ENCODE results near the gene SEC16A.

SEC16A gene

GRCh38 chr9:136448655-136449054, 34.2 kb downstream of the SEC16A start:
- Histone ChIP-seq H3K4me1 (ENCODE audit: insufficient read depth, low read length) (no peaks in the 10 kb centered on the region), H3K9me3 (ENCODE audit: low read length) (no peaks in the 10 kb centered on the region), H2AFZ (ENCODE audit: low read depth, low read length) (no peak overlapping the region), H3K27me3 (ENCODE audit: insufficient read depth, low read length) (no peaks in the 10 kb centered on the region), H3K36me3 (ENCODE audit: insufficient read depth, low read length) (peaks cover 83% of the 10 kb centered on the region), H3K4me3 (ENCODE audit: low read length) (no peak overlapping the region)

GRCh38 chr9:136447173-136447778, 35.6 kb downstream of the SEC16A start:
- Histone ChIP-seq H3K36me3 (ENCODE audit: insufficient read depth, low read length) (peaks cover 89% of the 10 kb centered on the region), H2AFZ (ENCODE audit: low read depth, low read length) (no peak overlapping the region), H3K4me1 (ENCODE audit: insufficient read depth, low read length) (no peaks in the 10 kb centered on the region), H3K9me3 (ENCODE audit: low read length) (no peaks in the 10 kb centered on the region), H3K4me3 (ENCODE audit: low read length) (no peak overlapping the region), H3K27me3 (ENCODE audit: insufficient read depth, low read length) (no peaks in the 10 kb centered on the region)

GRCh38 chr9:136445799-136446198, 37.0 kb downstream of the SEC16A start:
- Histone ChIP-seq H3K27me3 (ENCODE audit: insufficient read depth, low read length) (no peaks in the 10 kb centered on the region), H3K36me3 (ENCODE audit: insufficient read depth, low read length) (peaks cover 88% of the 10 kb centered on the region), H3K4me3 (ENCODE audit: low read length) (no peak overlapping the region), H2AFZ (ENCODE audit: low read depth, low read length) (no peak overlapping the region), H3K9me3 (ENCODE audit: low read length) (no peaks in the 10 kb centered on the region), H3K4me1 (ENCODE audit: insufficient read depth, low read length) (no peaks in the 10 kb centered on the region)

- peaks cover 73% of the 10 kb centered on the region for H3K36me3 ChIP-seq (ENCODE audit: insufficient read depth, low read length)
- H3K27me3 ChIP-seq (ENCODE audit: insufficient read depth, low read length): no peaks in the 10 kb centered on the region
- H3K4me3 ChIP-seq (ENCODE audit: low read length): no peak overlapping the region
These were observed 38.7 kb downstream of the SEC16A start for GRCh38 chr9:136444102-136444501.

GRCh38 chr9:136443687-136444086, 39.2 kb downstream of the SEC16A start:
- Histone ChIP-seq H3K27me3 (ENCODE audit: insufficient read depth, low read length) (no peaks in the 10 kb centered on the region), H3K36me3 (ENCODE audit: insufficient read depth, low read length) (peaks cover 69% of the 10 kb centered on the region), H3K4me3 (ENCODE audit: low read length) (no peak overlapping the region), H3K9me3 (ENCODE audit: low read length) (no peaks in the 10 kb centered on the region), H3K4me1 (ENCODE audit: insufficient read depth, low read length) (peaks cover 4% of the 10 kb centered on the region), H2AFZ (ENCODE audit: low read depth, low read length) (no peak overlapping the region)

More at GRCh38 chr9:136444102-136444501, 38.7 kb downstream of the SEC16A start:
- peaks cover 4% of the 10 kb centered on the region for H3K4me1 ChIP-seq (ENCODE audit: insufficient read depth, low read length)
- H3K9me3 ChIP-seq (ENCODE audit: low read length): no peaks in the 10 kb centered on the region
- no peak overlapping the region for H2AFZ ChIP-seq (ENCODE audit: low read depth, low read length)

- Histone ChIP-seq H3K9me3 (ENCODE audit: low read length) (no peaks in the 10 kb centered on the region), H3K4me1 (ENCODE audit: insufficient read depth, low read length) (peaks cover 7% of the 10 kb centered on the region), H3K4me3 (ENCODE audit: low read length) (no peak overlapping the region), H3K36me3 (ENCODE audit: insufficient read depth, low read length) (peaks cover 65% of the 10 kb centered on the region), H3K27me3 (ENCODE audit: insufficient read depth, low read length) (no peaks in the 10 kb centered on the region), H2AFZ (ENCODE audit: low read depth, low read length) (no peak overlapping the region)
These were observed 39.8 kb downstream of the SEC16A start for GRCh38 chr9:136443087-136443486.

- Histone ChIP-seq H3K4me3 (ENCODE audit: low read length) (no peak overlapping the region), H3K27me3 (ENCODE audit: insufficient read depth, low read length) (no peaks in the 10 kb centered on the region), H3K4me1 (ENCODE audit: insufficient read depth, low read length) (peaks cover 16% of the 10 kb centered on the region), H3K9me3 (ENCODE audit: low read length) (no peaks in the 10 kb centered on the region), H2AFZ (ENCODE audit: low read depth, low read length) (no peak overlapping the region), H3K36me3 (ENCODE audit: insufficient read depth, low read length) (peaks cover 57% of the 10 kb centered on the region)
These were observed 40.6 kb downstream of the SEC16A start for GRCh38 chr9:136442265-136442664.

- Histone ChIP-seq H3K4me3 (ENCODE audit: low read length) (no peak overlapping the region), H3K9me3 (ENCODE audit: low read length) (no peaks in the 10 kb centered on the region), H3K4me1 (ENCODE audit: insufficient read depth, low read length) (peaks cover 21% of the 10 kb centered on the region), H3K27me3 (ENCODE audit: insufficient read depth, low read length) (no peaks in the 10 kb centered on the region), H3K36me3 (ENCODE audit: insufficient read depth, low read length) (peaks cover 57% of the 10 kb centered on the region), H2AFZ (ENCODE audit: low read depth, low read length) (no peak overlapping the region)
These were observed 41.1 kb downstream of the SEC16A start for GRCh38 chr9:136441681-136442245.

- Histone ChIP-seq H3K27me3 (ENCODE audit: insufficient read depth, low read length) (no peaks in the 10 kb centered on the region), H3K36me3 (ENCODE audit: insufficient read depth, low read length) (peaks cover 56% of the 10 kb centered on the region), H3K9me3 (ENCODE audit: low read length) (no peaks in the 10 kb centered on the region), H2AFZ (ENCODE audit: low read depth, low read length) (no peak overlapping the region), H3K4me1 (ENCODE audit: insufficient read depth, low read length) (peaks cover 25% of the 10 kb centered on the region), H3K4me3 (ENCODE audit: low read length) (no peak overlapping the region)
These were observed 41.6 kb downstream of the SEC16A start for GRCh38 chr9:136441191-136441680.

- peaks cover 51% of the 10 kb centered on the region for H3K36me3 ChIP-seq (ENCODE audit: insufficient read depth, low read length)
- H3K4me3 ChIP-seq (ENCODE audit: low read length): peak within 1 kb of the TSS; percentile 82
- peaks cover 25% of the 10 kb centered on the region for H3K4me1 ChIP-seq (ENCODE audit: insufficient read depth, low read length)
- H3K9me3 ChIP-seq (ENCODE audit: low read length): no peaks in the 10 kb centered on the region
- H2AFZ ChIP-seq (ENCODE audit: low read depth, low read length): peak within 1 kb of the TSS; percentile 72
- H3K27me3 ChIP-seq (ENCODE audit: insufficient read depth, low read length): no peaks in the 10 kb centered on the region
These were observed 43.1 kb downstream of the SEC16A start, which contains the start of gene INPP5E for GRCh38 chr9:136439481-136440408. TSS of gene INPP5E (minus strand) at chr9:136439845. CDS start at chr9:136439419, 426 bp downstream.

GRCh38 chr9:136438548-136439480, 44.0 kb downstream of the SEC16A start:
- Histone ChIP-seq H3K4me1 (ENCODE audit: insufficient read depth, low read length) (peaks cover 25% of the 10 kb centered on the region), H3K27me3 (ENCODE audit: insufficient read depth, low read length) (no peaks in the 10 kb centered on the region), H3K9me3 (ENCODE audit: low read length) (no peaks in the 10 kb centered on the region), H2AFZ (ENCODE audit: low read depth, low read length) (peak overlapping the region; percentile 72), H3K4me3 (ENCODE audit: low read length) (peak overlapping the region; percentile 82), H3K36me3 (ENCODE audit: insufficient read depth, low read length) (peaks cover 48% of the 10 kb centered on the region)

GRCh38 chr9:136437839-136438547, 44.8 kb downstream of the SEC16A start:
- peaks cover 42% of the 10 kb centered on the region for H3K36me3 ChIP-seq (ENCODE audit: insufficient read depth, low read length)

More at GRCh38 chr9:136437839-136438547, 44.8 kb downstream of the SEC16A start:
- Histone ChIP-seq H3K4me1 (ENCODE audit: insufficient read depth, low read length) (peaks cover 25% of the 10 kb centered on the region), H3K4me3 (ENCODE audit: low read length) (peak overlapping the region; percentile 82), H3K27me3 (ENCODE audit: insufficient read depth, low read length) (no peaks in the 10 kb centered on the region), H2AFZ (ENCODE audit: low read depth, low read length) (no peak overlapping the region), H3K9me3 (ENCODE audit: low read length) (no peaks in the 10 kb centered on the region)
